Measurements from ENCODE around the gene ARHGAP10.

Gene ARHGAP10

GRCh38 chr4:148057984-148058859 lies 326.3 kb downstream of the ARHGAP10 start:
- in situ Hi-C loops (cut with MboI; ENCODE audit: low sequenced_read_pairs): no loop called here

- in situ Hi-C loops (cut with MboI; ENCODE audit: low sequenced_read_pairs): no loop called here
Observed at GRCh38 chr4:148059617-148060180, 327.8 kb downstream of the ARHGAP10 start.

DNA sequence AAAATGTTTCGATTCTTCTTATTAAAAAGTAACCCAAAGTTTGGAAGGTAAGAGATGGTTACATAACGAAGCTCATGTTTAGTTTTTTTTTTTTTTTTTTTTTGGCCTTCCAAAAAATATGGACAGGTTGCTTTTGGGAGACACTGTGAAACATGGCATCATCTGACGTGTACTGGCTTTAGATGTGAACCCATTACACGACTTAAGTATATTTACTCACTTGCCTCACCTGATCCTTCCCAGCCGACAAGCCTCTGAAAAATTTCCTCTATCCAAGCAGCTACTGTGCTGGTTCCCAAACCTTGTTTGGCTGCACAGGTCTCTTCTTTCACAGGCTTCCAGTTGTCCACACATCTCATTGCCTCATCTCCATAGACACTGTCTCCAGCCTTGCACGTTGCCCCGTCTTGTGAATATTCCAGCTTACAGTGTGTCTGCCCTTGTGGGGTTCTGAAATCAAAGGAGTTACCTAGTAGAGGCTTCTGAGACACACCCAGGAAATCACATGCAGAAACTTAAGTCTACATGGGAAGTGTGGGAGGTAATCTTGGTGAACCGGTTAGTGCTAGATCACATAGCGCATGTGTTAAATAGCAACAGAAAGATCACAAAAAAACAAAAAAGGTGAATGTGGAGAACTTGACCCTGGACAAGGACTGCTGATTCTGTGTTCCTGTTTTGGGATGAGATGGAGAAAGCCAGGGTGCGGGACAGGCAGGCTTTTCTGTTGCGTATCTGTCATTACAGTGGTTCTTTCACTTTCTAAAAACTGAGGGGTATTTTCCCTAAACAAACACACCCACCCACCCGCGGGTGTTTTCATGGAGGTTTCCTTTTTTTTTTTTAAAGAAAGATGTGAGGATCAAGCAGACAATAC lies 328.6 kb downstream of the ARHGAP10 start:
- in situ Hi-C loops (cut with MboI; ENCODE audit: low sequenced_read_pairs): no loop called here

DNA sequence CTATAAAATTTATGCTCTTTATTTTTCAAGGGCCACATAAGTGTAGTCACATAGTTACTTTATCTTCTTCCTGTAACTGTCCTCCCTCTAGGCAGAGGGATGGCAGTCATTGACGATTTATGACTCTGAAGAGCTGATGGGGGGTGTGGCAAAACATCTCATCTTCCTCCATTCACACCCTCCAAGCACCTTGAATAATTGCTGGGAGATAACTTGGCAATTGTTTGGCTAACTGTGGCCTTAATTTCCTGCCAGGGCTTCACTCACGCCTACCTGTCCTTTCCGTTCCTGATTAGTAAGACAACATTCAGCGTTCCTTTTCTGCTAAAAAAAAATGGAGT lies 329.2 kb downstream of the ARHGAP10 start:
- in situ Hi-C loops (cut with MboI; ENCODE audit: low sequenced_read_pairs): no loop called here

- in situ Hi-C loops (cut with MboI; ENCODE audit: low sequenced_read_pairs): no loop called here
Observed at GRCh38 chr4:148061795-148062194, 329.9 kb downstream of the ARHGAP10 start.

GRCh38 chr4:148062301-148062950 lies 330.5 kb downstream of the ARHGAP10 start:
- in situ Hi-C loops (cut with MboI; ENCODE audit: low sequenced_read_pairs): no loop called here

GRCh38 chr4:148064451-148064850 lies 332.6 kb downstream of the ARHGAP10 start:
- in situ Hi-C loops (cut with MboI; ENCODE audit: low sequenced_read_pairs): no loop called here

GRCh38 chr4:148065075-148065474 lies 333.2 kb downstream of the ARHGAP10 start:
- in situ Hi-C loops (cut with MboI; ENCODE audit: low sequenced_read_pairs): no loop called here

GRCh38 chr4:148067301-148067916 lies 335.5 kb downstream of the ARHGAP10 start:
- in situ Hi-C loops (cut with MboI; ENCODE audit: low sequenced_read_pairs): no loop called here

GRCh38 chr4:148068065-148068911 lies 336.4 kb downstream of the ARHGAP10 start:
- in situ Hi-C loops (cut with MboI; ENCODE audit: low sequenced_read_pairs): no loop called here

- in situ Hi-C loops (cut with MboI; ENCODE audit: low sequenced_read_pairs): no loop called here
Observed at GRCh38 chr4:148069086-148069894, 337.4 kb downstream of the ARHGAP10 start.

DNA sequence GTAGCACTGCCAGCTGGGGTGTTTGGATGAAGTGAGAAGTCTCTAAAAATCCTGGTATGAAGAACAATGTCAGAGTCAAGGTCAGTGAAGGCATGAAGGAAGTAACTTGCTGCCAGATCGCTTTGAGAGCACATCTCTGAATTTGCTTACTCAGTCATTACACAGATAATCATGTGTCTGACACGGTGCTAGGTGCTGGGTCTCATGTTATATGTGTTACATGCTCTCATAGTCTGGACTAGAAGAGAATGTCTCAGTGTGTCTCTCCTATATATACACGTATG lies 337.9 kb downstream of the ARHGAP10 start:
- in situ Hi-C loops (cut with MboI; ENCODE audit: low sequenced_read_pairs): no loop called here

GRCh38 chr4:148071009-148071408 lies 339.1 kb downstream of the ARHGAP10 start:
- in situ Hi-C loops (cut with MboI; ENCODE audit: low sequenced_read_pairs): no loop called here

- in situ Hi-C loops (cut with MboI; ENCODE audit: low sequenced_read_pairs): no loop called here
Observed at GRCh38 chr4:148072789-148073188, 340.9 kb downstream of the ARHGAP10 start.

DNA sequence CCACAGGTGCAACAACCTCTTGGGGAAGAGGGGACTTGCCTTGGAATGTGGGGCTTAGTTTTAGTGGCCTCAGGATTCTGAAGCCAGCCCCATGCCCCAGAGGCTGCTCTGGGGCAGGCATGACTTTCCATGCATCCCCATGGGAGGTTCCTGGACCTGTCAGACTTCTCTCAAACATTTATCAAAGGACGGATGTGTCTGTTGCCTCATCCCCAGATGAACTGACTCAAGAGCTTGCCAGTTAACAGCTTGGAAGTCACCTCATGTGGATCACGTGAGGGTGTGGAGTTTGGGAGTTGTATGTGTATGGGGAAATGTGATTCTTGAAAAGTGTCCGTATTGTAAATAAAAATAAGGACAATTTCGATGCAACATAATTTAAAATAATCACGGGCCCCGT lies 341.5 kb downstream of the ARHGAP10 start:
- in situ Hi-C loops (cut with MboI; ENCODE audit: low sequenced_read_pairs): no loop called here

DNA sequence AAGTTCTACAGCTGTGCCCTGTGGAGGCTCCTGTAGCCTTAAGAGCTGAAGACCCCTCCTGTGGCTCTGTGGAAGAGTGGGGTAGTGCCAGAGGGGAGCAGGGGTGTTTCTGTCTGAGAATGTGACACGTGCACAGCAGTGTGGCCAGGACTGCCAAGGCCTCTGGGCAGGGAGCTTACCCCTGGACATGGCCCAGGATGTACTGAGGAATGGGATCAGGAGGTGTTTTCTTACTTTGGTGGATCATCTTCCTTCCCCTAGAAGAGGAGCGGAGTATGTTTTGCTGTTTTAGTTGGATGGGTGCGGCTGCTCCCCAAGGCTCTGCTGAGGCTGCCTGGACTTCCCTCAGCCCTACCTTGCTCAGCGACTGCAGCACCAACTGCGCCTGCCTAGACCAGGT lies 342.6 kb downstream of the ARHGAP10 start:
- in situ Hi-C loops (cut with MboI; ENCODE audit: low sequenced_read_pairs): no loop called here

DNA sequence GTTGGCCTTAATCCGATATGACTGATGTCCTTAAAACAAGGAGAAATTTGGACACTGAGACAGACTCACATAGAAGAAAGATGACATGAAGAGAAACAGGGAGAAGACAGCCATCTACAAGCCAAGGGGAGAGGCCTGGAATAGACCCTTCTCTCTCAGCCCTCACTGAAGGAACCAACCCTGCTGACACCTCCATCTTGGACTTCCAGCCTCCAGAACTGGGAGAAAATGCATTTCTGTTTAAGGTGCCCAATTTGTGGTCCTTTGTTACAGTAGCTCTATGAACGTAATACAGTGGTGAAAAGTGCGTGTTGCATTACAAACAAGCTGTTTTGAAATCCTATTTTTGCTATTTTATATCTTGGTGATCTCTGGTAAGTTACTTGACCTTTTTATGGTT lies 343.6 kb downstream of the ARHGAP10 start:
- in situ Hi-C loops (cut with MboI; ENCODE audit: low sequenced_read_pairs): no loop called here

GRCh38 chr4:148076964-148077363 lies 345.1 kb downstream of the ARHGAP10 start:
- in situ Hi-C loops (cut with MboI; ENCODE audit: low sequenced_read_pairs): no loop called here

DNA sequence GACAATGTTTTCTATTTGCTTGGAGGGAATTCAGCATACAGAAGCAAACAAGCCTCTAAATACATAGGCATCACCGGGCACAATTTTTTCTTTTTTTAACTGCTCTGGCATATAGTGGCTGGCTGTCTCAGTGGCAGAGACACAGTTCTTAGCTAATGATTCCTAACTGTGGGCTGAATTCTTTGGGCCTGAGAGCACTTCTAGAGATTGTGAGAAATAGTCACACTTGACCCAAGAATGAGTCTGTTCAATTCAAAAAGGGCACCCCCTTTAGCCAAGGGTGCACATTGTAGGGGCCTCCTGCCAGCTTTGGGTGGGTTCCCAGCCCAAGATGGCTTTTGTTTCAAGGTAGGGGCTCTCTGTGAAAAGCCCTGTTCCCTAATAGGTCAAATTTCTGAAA lies 345.7 kb downstream of the ARHGAP10 start:
- in situ Hi-C loops (cut with MboI; ENCODE audit: low sequenced_read_pairs): no loop called here

All from HL-60/S4 (cell line).